AG09309 (cell line): ENCODE measurements around the gene STAM.
A peak's percentile ranks its signal among the peaks of the same experiment; 100 is the strongest.

ENCODE experiments used
- DNase-seq: peaks from one replicate; pipeline ENCODE4 v3.0.0-alpha.2; 2010; ENCODE audit warnings: low read depth
- H3K4me3 ChIP-seq: 2 replicates; pipeline ENCODE4 v1.5.1; 2011; ENCODE audit warnings: mild to moderate bottlenecking, low read depth, low read length, moderate library complexity; ENCODE audit not compliant: control insufficient read depth
- CTCF ChIP-seq: IDR thresholded peaks from 2 replicates; pipeline ENCODE4 v1.5.1; 2011; ENCODE audit warnings: mild to moderate bottlenecking, low read depth, low read length, inconsistent platforms; ENCODE audit not compliant: insufficient read depth, control insufficient read depth; ENCODE audit errors: missing control alignments

The STAM gene

DNA sequence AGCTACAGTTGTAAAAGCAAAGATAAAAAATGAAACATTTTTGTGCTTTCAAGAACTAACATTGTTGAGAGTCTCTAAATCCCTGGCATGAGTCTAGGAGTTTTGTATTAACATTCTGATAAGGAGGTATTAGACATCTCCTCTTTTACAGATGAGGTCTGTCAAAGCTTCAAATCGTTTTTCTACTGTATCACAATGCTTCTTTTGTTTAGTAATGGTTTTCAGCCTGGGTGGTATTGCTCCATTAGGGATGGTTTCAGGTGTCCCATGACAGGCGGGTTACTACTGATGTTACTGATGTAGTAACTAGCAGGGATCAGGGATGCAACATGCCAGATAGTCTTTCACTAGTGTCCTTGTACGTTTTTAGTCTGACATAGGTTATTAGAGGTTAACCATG lies 27.4 kb downstream of the STAM start:
- no peak for TF ChIP-seq CTCF
- no peak for DNase-seq
- no peak overlapping the region for H3K4me3 ChIP-seq

DNA sequence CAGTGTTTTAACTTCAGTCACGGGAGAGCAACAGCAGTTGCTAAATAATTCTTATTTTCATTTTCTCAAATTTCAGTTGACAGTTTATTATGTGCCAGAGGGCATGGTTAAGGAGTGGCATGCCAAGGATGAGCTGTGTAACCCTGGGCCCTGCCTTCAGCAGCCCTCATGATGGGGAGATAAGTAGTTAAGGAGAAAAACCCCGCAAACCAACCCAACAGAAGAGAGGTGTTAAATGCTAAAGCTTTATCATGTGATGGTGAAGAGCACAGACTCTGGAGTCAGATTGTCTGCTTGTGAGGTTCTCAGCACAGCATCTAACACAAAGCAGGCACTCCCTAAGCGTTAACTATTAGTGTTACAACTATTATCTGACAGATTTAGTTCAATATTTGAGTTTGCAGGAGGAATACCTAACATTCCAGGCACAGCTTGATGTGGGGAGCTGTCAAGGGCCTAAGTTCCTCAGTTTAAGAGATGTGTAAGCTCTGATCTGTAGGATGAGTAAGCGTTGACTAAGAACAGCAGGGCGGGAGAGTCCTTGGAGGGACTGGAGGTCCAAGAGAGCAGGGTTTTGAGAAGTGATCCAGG lies 29.6 kb downstream of the STAM start:
- TF ChIP-seq CTCF = no peak
- H3K4me3 ChIP-seq = no peak overlapping the region

DNA sequence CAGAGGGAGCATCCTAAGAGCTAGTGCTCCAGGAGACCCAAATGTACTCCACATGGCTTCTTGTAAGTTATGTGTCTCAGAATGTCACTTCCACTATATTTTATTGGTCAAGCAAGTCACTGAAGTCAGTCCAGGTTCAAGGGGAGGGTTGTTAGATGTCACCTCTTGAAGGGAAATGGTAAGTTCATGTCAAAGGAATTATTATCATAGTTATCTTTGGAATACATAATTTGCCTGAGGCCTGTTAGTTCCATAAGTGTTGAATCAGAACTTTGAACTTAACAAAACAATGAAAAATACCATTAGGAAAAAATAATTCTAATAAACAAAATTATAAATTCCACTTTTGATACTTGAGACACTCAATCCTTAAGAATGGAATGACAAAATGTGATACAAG lies 30.6 kb downstream of the STAM start:
- DNase-seq = no peak
- no peak overlapping the region for H3K4me3 ChIP-seq
- TF ChIP-seq CTCF = no peak

More for the DNA sequence above, 29.6 kb downstream of the STAM start:
- peak; percentile 76 for DNase-seq

GRCh38 chr10:17675638-17676037 lies 31.7 kb downstream of the STAM start:
- H3K4me3 ChIP-seq = no peak overlapping the region
- TF ChIP-seq CTCF = no peak
- no peak for DNase-seq

GRCh38 chr10:17676919-17677318 lies 33.0 kb downstream of the STAM start:
- no peak for DNase-seq
- TF ChIP-seq CTCF = no peak

GRCh38 chr10:17682236-17682946 lies 38.4 kb downstream of the STAM start:
- H3K4me3 ChIP-seq = no peak overlapping the region
- TF ChIP-seq CTCF = no peak
- DNase-seq = no peak

More at GRCh38 chr10:17676919-17677318, 33.0 kb downstream of the STAM start:
- H3K4me3 ChIP-seq = no peak overlapping the region

DNA sequence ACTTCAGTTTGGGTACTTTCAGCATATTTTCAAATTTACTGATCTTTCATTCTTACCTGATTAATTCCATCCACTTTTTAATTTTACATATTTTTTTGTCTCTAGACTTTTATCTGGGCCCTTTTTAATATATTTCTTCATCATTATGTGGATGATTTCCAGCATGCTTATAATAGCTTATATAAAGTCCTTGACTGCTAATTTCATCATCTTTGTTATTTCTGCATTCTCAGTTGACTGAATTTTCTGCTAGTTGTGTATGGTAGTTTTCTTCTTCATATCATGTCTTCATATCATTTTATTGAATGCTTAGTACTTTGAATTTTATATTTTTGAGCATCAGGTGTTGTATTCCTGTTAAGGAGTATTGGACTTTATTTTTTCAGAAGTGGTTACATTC lies 39.6 kb downstream of the STAM start:
- H3K4me3 ChIP-seq = no peak overlapping the region
- no peak for TF ChIP-seq CTCF
- DNase-seq = no peak
